ENCODE data around the gene SYF2.
A peak's percentile ranks its signal among the peaks of the same experiment; 100 is the strongest.

SYF2 gene

GRCh38 chr1:25209516-25209915 lies 22.8 kb downstream of the SYF2 start:
- DNase-seq (ENCODE audit: low read depth) = no peak
- TF ChIP-seq, protein P1, sequence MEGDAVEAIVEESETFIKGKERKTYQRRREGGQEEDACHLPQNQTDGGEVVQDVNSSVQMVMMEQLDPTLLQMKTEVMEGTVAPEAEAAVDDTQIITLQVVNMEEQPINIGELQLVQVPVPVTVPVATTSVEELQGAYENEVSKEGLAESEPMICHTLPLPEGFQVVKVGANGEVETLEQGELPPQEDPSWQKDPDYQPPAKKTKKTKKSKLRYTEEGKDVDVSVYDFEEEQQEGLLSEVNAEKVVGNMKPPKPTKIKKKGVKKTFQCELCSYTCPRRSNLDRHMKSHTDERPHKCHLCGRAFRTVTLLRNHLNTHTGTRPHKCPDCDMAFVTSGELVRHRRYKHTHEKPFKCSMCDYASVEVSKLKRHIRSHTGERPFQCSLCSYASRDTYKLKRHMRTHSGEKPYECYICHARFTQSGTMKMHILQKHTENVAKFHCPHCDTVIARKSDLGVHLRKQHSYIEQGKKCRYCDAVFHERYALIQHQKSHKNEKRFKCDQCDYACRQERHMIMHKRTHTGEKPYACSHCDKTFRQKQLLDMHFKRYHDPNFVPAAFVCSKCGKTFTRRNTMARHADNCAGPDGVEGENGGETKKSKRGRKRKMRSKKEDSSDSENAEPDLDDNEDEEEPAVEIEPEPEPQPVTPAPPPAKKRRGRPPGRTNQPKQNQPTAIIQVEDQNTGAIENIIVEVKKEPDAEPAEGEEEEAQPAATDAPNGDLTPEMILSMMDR (IDR thresholded peaks at IDR 0.05; ENCODE audit: control insufficient read depth, insufficient read depth, low read depth, low read length, missing control alignments) = no peak
- H3K4me3 ChIP-seq (ENCODE audit: control insufficient read depth, low read depth, low read length) = no peak overlapping the region

DNA sequence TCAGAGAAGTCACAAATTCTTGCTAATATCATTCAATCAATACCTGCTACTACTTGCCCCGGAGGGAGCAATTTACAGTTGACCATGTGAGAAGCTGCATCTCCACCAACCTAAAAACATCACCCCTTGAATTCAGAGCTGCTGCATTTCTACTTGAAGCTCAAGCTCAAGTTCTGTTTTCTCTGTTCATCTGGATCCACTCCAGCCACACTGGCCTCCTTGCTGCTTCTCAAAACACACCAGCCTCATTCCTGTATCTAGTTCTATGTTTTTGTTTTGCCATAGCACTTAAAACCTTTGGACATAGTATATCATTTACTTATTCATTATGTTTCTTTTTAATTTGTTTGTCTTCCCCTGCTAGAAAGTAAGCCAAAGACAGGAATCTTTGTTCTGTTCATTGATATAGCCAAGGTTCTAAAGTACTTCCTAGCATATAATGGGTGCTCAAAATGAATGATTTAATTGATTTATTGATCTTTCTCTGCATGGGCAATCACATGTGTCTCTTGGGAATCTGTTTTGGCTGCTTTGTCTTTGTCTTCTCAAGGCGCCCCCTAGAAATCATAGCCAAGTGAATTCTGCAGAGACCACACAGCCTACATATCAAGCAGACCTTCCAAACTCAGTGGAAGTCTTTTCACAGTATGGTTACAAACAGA lies 23.6 kb downstream of the SYF2 start:
- no peak overlapping the region for H3K4me3 ChIP-seq (ENCODE audit: control insufficient read depth, low read depth, low read length)
- TF ChIP-seq, protein P1 (IDR thresholded peaks at IDR 0.05; ENCODE audit: control insufficient read depth, insufficient read depth, low read depth, low read length, missing control alignments) = no peak
- no peak for DNase-seq (ENCODE audit: low read depth)

- no peak overlapping the region for H3K4me3 ChIP-seq (ENCODE audit: control insufficient read depth, low read depth, low read length)
- TF ChIP-seq, protein P1 (IDR thresholded peaks at IDR 0.05; ENCODE audit: control insufficient read depth, insufficient read depth, low read depth, low read length, missing control alignments) = no peak
- no peak for DNase-seq (ENCODE audit: low read depth)
These were observed 24.2 kb downstream of the SYF2 start for GRCh38 chr1:25208092-25208491.

- DNase-seq (ENCODE audit: low read depth) = no peak
- H3K4me3 ChIP-seq (ENCODE audit: control insufficient read depth, low read depth, low read length) = no peak overlapping the region
- TF ChIP-seq, protein P1 (IDR thresholded peaks at IDR 0.05; ENCODE audit: control insufficient read depth, insufficient read depth, low read depth, low read length, missing control alignments) = no peak
These were observed 26.1 kb downstream of the SYF2 start for GRCh38 chr1:25206201-25206600.

- no peak overlapping the region for H3K4me3 ChIP-seq (ENCODE audit: control insufficient read depth, low read depth, low read length)
- no peak for DNase-seq (ENCODE audit: low read depth)
- TF ChIP-seq, protein P1 (IDR thresholded peaks at IDR 0.05; ENCODE audit: control insufficient read depth, insufficient read depth, low read depth, low read length, missing control alignments) = no peak
These were observed 26.5 kb downstream of the SYF2 start for GRCh38 chr1:25205786-25206185.

DNA sequence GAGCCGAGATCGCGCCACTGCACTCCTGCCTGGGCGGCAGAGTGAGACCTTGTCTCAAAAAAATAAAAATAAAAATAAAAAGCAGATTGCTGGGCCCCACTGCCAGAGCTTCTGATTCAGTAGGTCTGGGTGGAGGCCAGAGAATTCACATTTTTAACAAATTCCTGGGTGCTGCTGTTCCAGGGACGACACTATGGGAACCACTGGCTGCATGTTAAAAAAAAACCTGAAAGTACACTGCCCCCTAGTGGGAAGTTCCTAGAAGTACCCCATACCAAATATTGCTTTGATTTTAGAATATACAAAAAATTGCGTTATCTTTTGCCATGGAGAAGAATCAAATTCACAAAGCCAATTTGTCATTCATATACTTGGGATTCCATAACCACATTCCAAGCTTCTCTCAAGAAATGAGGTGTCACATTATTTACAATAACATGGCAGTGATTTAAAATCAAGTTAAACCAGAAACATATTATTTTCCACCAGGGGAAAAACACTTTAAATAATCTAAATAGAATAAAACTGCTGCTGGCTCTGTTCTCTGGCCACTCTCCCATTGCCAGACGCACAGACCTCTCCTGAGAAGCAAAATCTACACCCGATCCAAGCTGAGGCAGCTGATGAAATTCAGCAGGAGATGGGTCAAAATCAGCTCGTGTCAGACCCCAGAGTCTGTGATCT lies 27.4 kb downstream of the SYF2 start:
- H3K4me3 ChIP-seq (ENCODE audit: control insufficient read depth, low read depth, low read length) = no peak overlapping the region
- TF ChIP-seq, protein P1 (IDR thresholded peaks at IDR 0.05; ENCODE audit: control insufficient read depth, insufficient read depth, low read depth, low read length, missing control alignments) = peak; percentile 63
- peak; percentile 57 for DNase-seq (ENCODE audit: low read depth)

All from AG09309 (cell line).